Prostate gland (tissue), 2 donors: ENCODE measurements around the gene LMBR1. TPM values are rescaled to one million over a fixed set of nuclear protein-coding genes. Genes with fewer than 3 reads are reported as not detected.

Experiments
- DNase-seq: peaks from one replicate; pipeline ENCODE4 v3.0.0-alpha.2; 2019; ENCODE audit warnings: low spot score
- H3K27ac ChIP-seq, 2 donors: fragments of 200-600 bp; sonication (generic); 2 replicates each; pipeline ENCODE4 v1.5.1; 2017 to 2019
- H3K27me3 ChIP-seq: fragments of 200-600 bp; sonication (generic); replicated peaks from 2 replicates; pipeline ENCODE4 v1.5.1; 2019; ENCODE audit not compliant: insufficient read depth
- H3K36me3 ChIP-seq, 2 donors: fragments of 200-600 bp; sonication (generic); 1 replicate in 1 of 2; 2 replicates in 1 of 2; pipeline versions ENCODE4 v1.5.1 to v1.8.1; 2017 to 2019
- H3K4me1 ChIP-seq: fragments of 200-600 bp; sonication (generic); replicated peaks from 2 replicates; pipeline ENCODE4 v1.5.1; 2019
- H3K4me3 ChIP-seq, 2 donors: fragments of 200-600 bp; sonication (generic); 2 replicates each; pipeline ENCODE4 v1.5.1; 2017 to 2019
- H3K9me3 ChIP-seq: fragments of 200-600 bp; sonication (generic); 2 replicates; pipeline ENCODE4 v1.5.1; 2017
- POLR2A ChIP-seq: fragments of 450-650 bp; IDR thresholded peaks from one replicate; pipeline ENCODE4 v1.6.1; 2016; ENCODE audit warnings: antibody characterized with exemption, mild to moderate bottlenecking
- POLR2AphosphoS5 ChIP-seq: sonication (generic); formaldehyde crosslinking; IDR thresholded peaks from one replicate; pipeline ENCODE4 v1.6.1; 2017; ENCODE audit warnings: antibody characterized with exemption
- WGBS: methylation state at CpG from one replicate; pipeline ENCODE4 v1.1.5; 2018; 5-methylcytosine and 5-hydroxymethylcytosine counted together
- intact Hi-C: fragments of 100-400 bp; cut with DNase I; formaldehyde crosslinking; loops from one replicate; pipeline ENCODE4 v1.14.2; 2022
- total RNA-seq, 2 donors: library from RNA; depleted of rRNA; stranded (reverse); fragments of >200 nt; gene quantifications; one replicate each; pipeline ENCODE4 v1.1.0, GENCODE V29; 2016
- TF ChIP-seq, protein P1 (sequence below), 4 experiments: fragments of 200-600 bp in 2 of 4; fragments of 450-650 bp in 2 of 4; sonication (generic) in 2 of 4; IDR thresholded peaks; 1 replicate in 3 of 4; 2 replicates in 1 of 4; pipeline ENCODE4 v1.5.1; 2016 to 2019; ENCODE audit warnings: antibody characterized with exemption in 4 of 4, mild to moderate bottlenecking in 2 of 4, moderate library complexity in 2 of 4

The LMBR1 gene
- total RNA-seq, 2 donors from 2014 or later, result 44.7 to 168 TPM

DNA sequence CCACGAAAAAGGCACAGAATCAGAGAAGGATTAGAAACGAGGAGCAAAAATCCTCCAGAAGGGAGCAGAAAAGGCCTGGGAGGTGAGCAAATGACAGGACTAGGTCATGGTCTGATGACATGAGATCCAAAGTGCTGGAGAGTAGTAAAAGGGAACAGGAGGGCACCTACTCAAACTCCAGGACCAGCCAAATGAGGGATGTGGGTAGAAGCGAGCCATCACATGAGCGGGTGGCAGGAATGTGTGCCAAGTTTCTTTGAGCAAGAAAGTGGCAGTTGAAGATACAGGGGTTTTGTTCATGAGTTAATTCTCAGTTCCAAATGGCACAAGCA is 139.8 kb downstream of the LMBR1 start:
- H3K9me3 ChIP-seq, result no peaks in the 10 kb centered on the region
- DNase-seq, result no peak
- TF ChIP-seq POLR2A (no peak), POLR2AphosphoS5 (no peak)
- TF ChIP-seq, protein P1, sequence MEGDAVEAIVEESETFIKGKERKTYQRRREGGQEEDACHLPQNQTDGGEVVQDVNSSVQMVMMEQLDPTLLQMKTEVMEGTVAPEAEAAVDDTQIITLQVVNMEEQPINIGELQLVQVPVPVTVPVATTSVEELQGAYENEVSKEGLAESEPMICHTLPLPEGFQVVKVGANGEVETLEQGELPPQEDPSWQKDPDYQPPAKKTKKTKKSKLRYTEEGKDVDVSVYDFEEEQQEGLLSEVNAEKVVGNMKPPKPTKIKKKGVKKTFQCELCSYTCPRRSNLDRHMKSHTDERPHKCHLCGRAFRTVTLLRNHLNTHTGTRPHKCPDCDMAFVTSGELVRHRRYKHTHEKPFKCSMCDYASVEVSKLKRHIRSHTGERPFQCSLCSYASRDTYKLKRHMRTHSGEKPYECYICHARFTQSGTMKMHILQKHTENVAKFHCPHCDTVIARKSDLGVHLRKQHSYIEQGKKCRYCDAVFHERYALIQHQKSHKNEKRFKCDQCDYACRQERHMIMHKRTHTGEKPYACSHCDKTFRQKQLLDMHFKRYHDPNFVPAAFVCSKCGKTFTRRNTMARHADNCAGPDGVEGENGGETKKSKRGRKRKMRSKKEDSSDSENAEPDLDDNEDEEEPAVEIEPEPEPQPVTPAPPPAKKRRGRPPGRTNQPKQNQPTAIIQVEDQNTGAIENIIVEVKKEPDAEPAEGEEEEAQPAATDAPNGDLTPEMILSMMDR (IDR thresholded peaks at IDR 0.05), result no peak
- no peaks in the 10 kb centered on the region for H3K4me1 ChIP-seq
- WGBS, result 91% methylated on average over 4 of the region's 4 CpGs
- no peaks in the 10 kb centered on the region for H3K27me3 ChIP-seq
- intact Hi-C loops, result no loop called here
- H3K27ac ChIP-seq, result no peak overlapping the region
- H3K4me3 ChIP-seq, result no peak overlapping the region
- H3K36me3 ChIP-seq, result no peaks in the 10 kb centered on the region

DNA sequence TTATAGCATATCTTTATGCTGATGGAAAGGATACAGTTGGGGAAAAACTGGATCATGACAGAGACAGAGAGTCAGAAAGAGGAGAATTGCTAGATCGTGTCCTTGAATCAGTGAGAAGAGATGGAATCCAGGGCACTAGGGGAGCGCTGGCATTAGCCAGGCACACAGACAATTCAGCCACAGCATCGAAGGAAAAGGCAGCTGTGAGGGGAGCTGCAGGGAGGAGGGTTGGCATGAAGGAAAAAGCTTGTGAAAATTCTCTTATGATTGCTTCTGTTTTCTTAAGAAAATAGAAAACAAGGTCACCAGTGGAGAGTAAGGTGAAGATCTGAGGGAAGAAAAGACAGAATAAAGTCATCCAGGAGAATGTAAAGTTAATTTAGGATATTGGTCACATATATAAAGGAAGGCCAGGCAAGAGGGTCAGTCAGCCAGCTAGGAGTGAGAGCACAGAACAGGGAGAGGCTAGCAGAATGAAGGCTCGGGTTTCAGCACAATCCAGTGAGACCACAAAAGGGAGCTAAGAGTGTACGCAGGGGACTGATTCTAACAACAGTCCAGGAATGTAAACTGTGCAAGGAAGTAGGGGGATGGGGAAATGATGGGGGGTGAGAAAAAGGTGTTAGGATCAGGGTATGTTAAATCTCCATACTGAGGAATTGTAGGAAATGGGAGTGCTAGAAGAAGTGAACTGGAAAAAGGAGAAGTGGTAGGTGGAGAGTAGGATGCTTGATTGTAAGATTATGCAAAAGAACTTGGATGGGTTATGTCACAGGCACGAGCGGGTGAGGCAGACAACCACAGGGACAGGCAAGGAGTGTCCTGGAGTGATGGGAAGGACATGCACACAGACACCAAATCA is 140.4 kb downstream of the LMBR1 start:
- TF ChIP-seq POLR2A, result no peak
- TF ChIP-seq, protein P1 (IDR thresholded peaks at IDR 0.05), result no peak
- TF ChIP-seq POLR2AphosphoS5, result no peak
- 66% methylated on average over 7 of the region's 7 CpGs for WGBS
- Histone ChIP-seq H3K36me3 (no peaks in the 10 kb centered on the region), H3K4me3 (no peak overlapping the region), H3K9me3 (no peaks in the 10 kb centered on the region), H3K4me1 (no peaks in the 10 kb centered on the region), H3K27ac (no peak overlapping the region), H3K27me3 (no peaks in the 10 kb centered on the region)
- intact Hi-C loops, result no loop called here
- no peak for DNase-seq

DNA sequence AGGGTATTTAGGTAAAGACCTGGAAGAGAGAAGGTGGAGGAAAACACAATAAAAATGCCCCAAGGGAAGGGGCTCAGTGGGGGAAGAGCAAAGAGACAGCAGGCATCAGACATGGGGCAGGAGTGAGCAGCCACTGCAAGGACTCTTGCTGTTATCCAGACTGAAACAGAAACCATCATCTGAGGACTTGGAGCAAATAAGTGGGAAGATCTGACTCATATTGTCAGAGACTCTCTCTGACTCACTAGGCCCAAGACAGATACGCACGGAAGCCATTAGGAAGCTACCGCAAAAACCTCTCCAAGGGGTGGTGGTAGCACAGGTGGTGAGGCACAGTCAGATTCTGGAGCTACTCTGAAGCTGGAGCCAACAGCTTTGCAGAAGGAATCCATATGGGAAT is 141.7 kb downstream of the LMBR1 start:
- Histone ChIP-seq H3K4me1 (no peaks in the 10 kb centered on the region), H3K9me3 (no peaks in the 10 kb centered on the region), H3K36me3 (no peaks in the 10 kb centered on the region), H3K4me3 (no peak overlapping the region), H3K27ac (no peak overlapping the region), H3K27me3 (no peaks in the 10 kb centered on the region)
- no peak for DNase-seq
- intact Hi-C loops, result no loop called here
- 97% methylated on average over 3 of the region's 3 CpGs for WGBS
- TF ChIP-seq POLR2A (no peak), POLR2AphosphoS5 (no peak)
- TF ChIP-seq, protein P1 (IDR thresholded peaks at IDR 0.05), result no peak

DNA sequence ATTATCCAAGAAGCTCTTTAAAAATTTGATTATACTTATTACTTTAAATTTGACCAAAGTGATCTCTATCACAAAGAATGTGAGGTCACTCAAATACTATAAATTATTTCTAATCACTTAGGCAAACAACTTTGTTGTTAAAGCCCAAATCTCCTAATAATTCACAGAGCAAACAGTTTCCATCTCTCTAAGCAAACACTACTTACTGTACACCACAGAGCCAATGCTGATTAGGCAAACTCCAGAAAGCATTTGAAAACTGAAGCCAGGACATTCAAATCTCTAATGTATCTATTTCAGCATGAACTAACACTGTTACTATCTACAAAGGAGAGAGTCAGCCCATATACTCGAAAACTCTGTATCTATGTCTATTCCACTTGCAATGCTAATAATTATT is 145.3 kb downstream of the LMBR1 start:
- no peaks in the 10 kb centered on the region for H3K27me3 ChIP-seq
- no peaks in the 10 kb centered on the region for H3K9me3 ChIP-seq
- DNase-seq, result no peak
- H3K4me3 ChIP-seq, result no peak overlapping the region
- TF ChIP-seq POLR2AphosphoS5 (no peak), POLR2A (no peak)
- TF ChIP-seq, protein P1 (IDR thresholded peaks at IDR 0.05), result no peak
- no peaks in the 10 kb centered on the region for H3K4me1 ChIP-seq
- H3K27ac ChIP-seq, result no peak overlapping the region
- 59% methylated on average over 1 of the region's 1 CpG for WGBS
- intact Hi-C loops, result no loop called here
- no peaks in the 10 kb centered on the region for H3K36me3 ChIP-seq

DNA sequence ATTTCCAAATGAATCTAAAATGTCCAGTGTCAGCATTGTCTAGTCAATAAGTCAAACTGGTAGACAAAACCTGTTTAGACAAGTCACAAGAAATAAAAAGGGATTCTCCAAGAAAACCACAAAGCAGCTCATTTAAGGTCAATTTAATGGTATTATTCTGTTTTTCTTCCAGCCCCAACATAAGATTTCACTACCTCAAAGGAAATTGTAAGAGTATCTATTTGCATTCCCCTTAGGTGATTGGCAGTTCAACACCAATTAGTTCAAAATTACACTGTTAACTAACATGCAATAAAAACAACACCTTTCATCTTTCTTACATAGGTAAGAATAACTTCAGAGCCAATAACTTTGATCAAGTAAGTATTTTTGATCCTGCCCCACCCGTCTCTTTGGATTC is 146.1 kb downstream of the LMBR1 start:
- no peaks in the 10 kb centered on the region for H3K4me1 ChIP-seq
- 69% methylated on average over 1 of the region's 1 CpG for WGBS
- intact Hi-C loops, result no loop called here
- H3K9me3 ChIP-seq, result no peaks in the 10 kb centered on the region
- no peak overlapping the region for H3K27ac ChIP-seq
- no peak for DNase-seq
- TF ChIP-seq POLR2A, result no peak
- TF ChIP-seq, protein P1 (IDR thresholded peaks at IDR 0.05), result no peak
- no peak for TF ChIP-seq POLR2AphosphoS5
- no peak overlapping the region for H3K4me3 ChIP-seq
- no peaks in the 10 kb centered on the region for H3K27me3 ChIP-seq
- no peaks in the 10 kb centered on the region for H3K36me3 ChIP-seq
